IMR-90 (cell line): ENCODE measurements around the gene IMPG2. TPM values are rescaled to one million over a fixed set of nuclear protein-coding genes. Genes with fewer than 3 reads are reported as not detected.

Source experiments
- ATAC-seq: fragments of 200-7000 bp; cut with Tn5 transposase; 2 replicates; pipeline ENCODE4 v1.9.1; 2020; ENCODE audit warnings: low read depth, mild to moderate bottlenecking, moderate library complexity
- BruUV-seq: library from RNA; stranded (reverse); fragments of 400-500 nt; replicated peaks from 2 replicates; lab custom pipeline; 2021; lab: Mats Ljungman, UMichigan
- CTCF ChIA-PET: fragments of 300-600 bp; formaldehyde crosslinking; extraction: SDS; loops from one replicate; lab custom pipeline; 2021; ENCODE audit warnings: antibody characterized with exemption; lab: Yijun Ruan, JAX
- POLR2A ChIA-PET: fragments of 300-600 bp; sonication (Branson Sonifier 250); formaldehyde crosslinking; loops from one replicate; lab custom pipeline; 2022; ENCODE audit warnings: antibody characterized with exemption; ENCODE audit not compliant: unreplicated experiment; lab: Charles Lee
- DNase-seq: peaks from one replicate; pipeline ENCODE4 v3.0.0; 2013
- H2AFZ ChIP-seq: replicated peaks from 2 replicates; pipeline ENCODE3; 2013; ENCODE audit warnings: low read length, mild to moderate bottlenecking; ENCODE audit not compliant: poor library complexity
- H2AK5ac ChIP-seq: 2 replicates; pipeline ENCODE4 v1.6.1; 2013; ENCODE audit warnings: low read depth, low read length, inconsistent platforms
- H2AK9ac ChIP-seq: replicated peaks from 2 replicates; pipeline ENCODE3; 2013; ENCODE audit warnings: mild to moderate bottlenecking, low read depth, low read length, moderate library complexity; ENCODE audit not compliant: poor library complexity
- H2BK120ac ChIP-seq: 2 replicates; pipeline ENCODE4 v1.6.1; 2013; ENCODE audit warnings: low read depth, low read length, inconsistent platforms
- H2BK15ac ChIP-seq: 3 replicates; pipeline ENCODE4 v1.6.1; 2013; ENCODE audit warnings: low read depth, low read length, inconsistent platforms
- H2BK20ac ChIP-seq: 2 replicates; pipeline ENCODE4 v1.6.1; 2013; ENCODE audit warnings: low read depth, mild to moderate bottlenecking, inconsistent platforms, low read length, moderate library complexity
- H2BK5ac ChIP-seq: 2 replicates; pipeline ENCODE4 v1.6.1; 2013; ENCODE audit warnings: mild to moderate bottlenecking, low read depth, low read length, inconsistent platforms; ENCODE audit not compliant: poor library complexity, severe bottlenecking
- H3K14ac ChIP-seq: replicated peaks from 2 replicates; pipeline ENCODE4 v1.6.1; 2013; ENCODE audit warnings: low read depth, low read length, inconsistent platforms
- H3K18ac ChIP-seq: 2 replicates; pipeline ENCODE4 v1.6.1; 2013; ENCODE audit warnings: low read depth, low read length, control low read depth
- H3K23ac ChIP-seq: 2 replicates; pipeline ENCODE4 v1.6.1; 2013; ENCODE audit warnings: low read depth, low read length, inconsistent platforms
- H3K27ac ChIP-seq: 2 replicates; pipeline ENCODE4 v1.5.1; 2013; ENCODE audit warnings: mild to moderate bottlenecking, control low read depth, low read length; ENCODE audit not compliant: insufficient read depth
- H3K27me3 ChIP-seq: 2 replicates; pipeline ENCODE4 v1.6.1; 2013; ENCODE audit warnings: low read length; ENCODE audit not compliant: control insufficient read depth, insufficient read depth
- H3K36me3 ChIP-seq: 2 replicates; pipeline ENCODE4 v1.6.1; 2013; ENCODE audit warnings: low read length, mixed read lengths; ENCODE audit not compliant: control insufficient read depth, insufficient read depth
- H3K4ac ChIP-seq: 2 replicates; pipeline ENCODE4 v1.6.1; 2013; ENCODE audit warnings: low read depth, low read length, inconsistent platforms
- H3K4me1 ChIP-seq: 2 replicates; pipeline ENCODE4 v1.6.1; 2013; ENCODE audit warnings: low read length, mixed read lengths; ENCODE audit not compliant: control insufficient read depth, insufficient read depth
- H3K4me2 ChIP-seq: 2 replicates; pipeline ENCODE4 v1.6.1; 2013; ENCODE audit warnings: low read depth, mild to moderate bottlenecking, control low read depth, low read length, moderate library complexity
- H3K4me3 ChIP-seq: 2 replicates; pipeline ENCODE4 v1.5.1; 2013; ENCODE audit warnings: low read depth, mild to moderate bottlenecking, control low read depth, low read length, moderate library complexity; ENCODE audit not compliant: insufficient read depth
- H3K56ac ChIP-seq: 2 replicates; pipeline ENCODE4 v1.6.1; 2013; ENCODE audit warnings: low read length, inconsistent platforms; ENCODE audit not compliant: insufficient read depth; ENCODE audit errors: extremely low read depth
- H3K79me1 ChIP-seq, 2 experiments: 2 replicates each; pipeline ENCODE4 v1.6.1; 2013; ENCODE audit warnings: low read length in 2 of 2, inconsistent platforms in 1 of 2, low read depth in 1 of 2
- H3K9ac ChIP-seq: 2 replicates; pipeline ENCODE4 v1.6.1; 2013; ENCODE audit warnings: low read depth, low read length, control low read depth
- H3K9me1 ChIP-seq: 2 replicates; pipeline ENCODE4 v1.6.1; 2013; ENCODE audit warnings: low read length, inconsistent platforms; ENCODE audit not compliant: insufficient read depth
- H3K9me3 ChIP-seq: 2 replicates; pipeline ENCODE4 v1.6.1; 2013; ENCODE audit warnings: low read length; ENCODE audit not compliant: control insufficient read depth, insufficient read depth
- H4K20me1 ChIP-seq: 2 replicates; pipeline ENCODE4 v1.6.1; 2013; ENCODE audit warnings: low read length, inconsistent platforms; ENCODE audit not compliant: insufficient read depth
- H4K5ac ChIP-seq: 2 replicates; pipeline ENCODE4 v1.6.1; 2013; ENCODE audit warnings: mild to moderate bottlenecking, low read depth, low read length, control low read depth
- H4K8ac ChIP-seq, 2 experiments: 2 replicates each; pipeline ENCODE4 v1.6.1; 2013; ENCODE audit warnings: low read depth in 2 of 2, low read length in 2 of 2, control low read depth in 1 of 2, inconsistent platforms in 1 of 2
- H4K91ac ChIP-seq: 2 replicates; pipeline ENCODE4 v1.6.1; 2013; ENCODE audit warnings: low read depth, low read length, inconsistent platforms; ENCODE audit not compliant: insufficient read depth
- BHLHE40 ChIP-seq: fragments of 150-350 bp; IDR thresholded peaks from 2 replicates; pipeline ENCODE4 v1.6.1; 2016; ENCODE audit warnings: mild to moderate bottlenecking, low read depth, low read length
- CEBPB ChIP-seq: IDR thresholded peaks from 2 replicates; pipeline ENCODE4 v1.6.1; 2012; ENCODE audit warnings: low read depth, low read length, improper control_type of control experiment
- CHD1 ChIP-seq: IDR thresholded peaks from 2 replicates; pipeline ENCODE4 v1.6.1; 2012; ENCODE audit warnings: low read depth, low read length, improper control_type of control experiment
- CTCF ChIP-seq: conservative IDR thresholded peaks from 2 replicates; pipeline ENCODE4 v1.5.1; 2012; ENCODE audit warnings: mild to moderate bottlenecking, low read depth, low read length, improper control_type of control experiment
- ELK1 ChIP-seq: fragments of 150-350 bp; IDR thresholded peaks from 2 replicates; pipeline ENCODE4 v1.6.1; 2016; ENCODE audit warnings: low read depth, mild to moderate bottlenecking, low read length, moderate library complexity, borderline replicate concordance
- MAFK ChIP-seq: IDR thresholded peaks from 2 replicates; pipeline ENCODE4 v1.6.1; 2012; ENCODE audit warnings: low read depth, low read length, improper control_type of control experiment
- MAZ ChIP-seq: IDR thresholded peaks from 2 replicates; pipeline ENCODE4 v1.6.1; 2012; ENCODE audit warnings: low read depth, mild to moderate bottlenecking, low read length, improper control_type of control experiment, moderate library complexity, borderline replicate concordance
- NFE2L2 ChIP-seq: fragments of 150-350 bp; IDR thresholded peaks from 2 replicates; pipeline ENCODE4 v1.6.1; 2016; ENCODE audit warnings: low read depth, mild to moderate bottlenecking, low read length
- POLR2A ChIP-seq: IDR thresholded peaks from 2 replicates; pipeline ENCODE4 v1.6.1; 2012; ENCODE audit warnings: mild to moderate bottlenecking, low read depth, low read length
- RAD21 ChIP-seq: IDR thresholded peaks from 2 replicates; pipeline ENCODE4 v1.6.1; 2012; ENCODE audit warnings: low read length, improper control_type of control experiment
- RFX5 ChIP-seq: IDR thresholded peaks from 2 replicates; pipeline ENCODE4 v1.8.0; 2012; ENCODE audit warnings: low read depth, mild to moderate bottlenecking, low read length, moderate library complexity
- SMC3 ChIP-seq: fragments of 150-350 bp; IDR thresholded peaks from 2 replicates; pipeline ENCODE4 v1.6.1; 2016; ENCODE audit warnings: low read depth, mild to moderate bottlenecking, antibody characterized with exemption, low read length, moderate library complexity
- WGBS, 2 experiments: methylation state at CpG; one replicate each; pipeline versions ENCODE4 v1.1.5 to v1.1.7; 2013; ENCODE audit warnings: missing lambda C conversion rate in 2 of 2; ENCODE audit not compliant: insufficient read length in 1 of 2; ENCODE audit errors: extremely low coverage in 2 of 2; 5-methylcytosine and 5-hydroxymethylcytosine counted together
- dilution Hi-C: fragments of 300-500 bp; cut with HindIII; formaldehyde crosslinking; loops from one replicate; pipeline ENCODE4 v1.14.3; 2018; ENCODE audit warnings: low sequenced_read_pairs; ENCODE audit not compliant: unreplicated experiment
- in situ Hi-C: fragments of 300-500 bp; cut with MboI; formaldehyde crosslinking; loops from 3 replicates; pipeline ENCODE4 v1.14.3; 2019; ENCODE audit warnings: low sequenced_read_pairs, inconsistent platforms, mixed read lengths
- intact Hi-C: fragments of 100-400 bp; cut with micrococcal nuclease; formaldehyde crosslinking; loops from 2 replicates; pipeline ENCODE4 v1.10.0; 2022
- polyA plus RNA-seq, 3 experiments: library from polyadenylated mRNA; depleted of rRNA; stranded (reverse); fragments of >200 nt; gene quantifications; 2 replicates each; pipeline ENCODE4 v1.2.3, GENCODE V29; 2012; ENCODE audit warnings: low replicate concordance in 1 of 3
- total RNA-seq: library from RNA; depleted of rRNA; stranded (reverse); fragments of >200 nt; gene quantifications from 2 replicates; pipeline ENCODE4 v1.2.3, GENCODE V29; 2012

Gene IMPG2
- total and polyA plus RNA-seq, 2 of the 4 experiments (the other 2 are of a cell fraction), result 0.10 to 0.18 TPM

GRCh38 chr3:101312545-101312944, 7.8 kb downstream of the IMPG2 start:
- no peaks in the 10 kb centered on the region for H3K79me1 ChIP-seq
- H2BK15ac ChIP-seq, result no peak overlapping the region
- no peak overlapping the region for H4K91ac ChIP-seq
- intact Hi-C loops, result no loop called here
- no peak overlapping the region for H2BK5ac ChIP-seq
- no peak overlapping the region for H3K4ac ChIP-seq
- no peak overlapping the region for H2BK20ac ChIP-seq
- H3K27ac ChIP-seq, result no peak overlapping the region
- no peak overlapping the region for H3K9ac ChIP-seq
- H2AK5ac ChIP-seq, result no peak overlapping the region
- ChIA-PET CTCF (no interaction called here), POLR2A (no interaction called here)
- H2BK120ac ChIP-seq, result no peak overlapping the region
- no peak for DNase-seq
- H3K14ac ChIP-seq, result no peak overlapping the region
- H4K20me1 ChIP-seq, result no peaks in the 10 kb centered on the region
- ATAC-seq, result no peak
- no peak overlapping the region for H2AFZ ChIP-seq
- no CpG with 5 or more reads among the region's 2 CpGs for WGBS, 2 experiments
- no peak overlapping the region for H3K23ac ChIP-seq
- H3K27me3 ChIP-seq, result no peaks in the 10 kb centered on the region
- H3K4me2 ChIP-seq, result no peak overlapping the region
- no peak overlapping the region for H4K5ac ChIP-seq
- H3K56ac ChIP-seq, result no peak overlapping the region
- no peak overlapping the region for H2AK9ac ChIP-seq
- no TSS peak for BruUV-seq
- in situ Hi-C loops, result no loop called here
- TF ChIP-seq MAZ (no peak), SMC3 (no peak), CHD1 (no peak), NFE2L2 (no peak), ELK1 (no peak), MAFK (no peak), POLR2A (no peak), RAD21 (no peak), CTCF (no peak), BHLHE40 (no peak), CEBPB (no peak), RFX5 (no peak)
- no peaks in the 10 kb centered on the region for H3K9me1 ChIP-seq
- no peaks in the 10 kb centered on the region for H3K36me3 ChIP-seq
- H3K18ac ChIP-seq, result no peak overlapping the region
- H3K4me3 ChIP-seq, result no peak overlapping the region
- no peak overlapping the region for H4K8ac ChIP-seq
- dilution Hi-C loops, result no loop called here
- H3K9me3 ChIP-seq, result peaks cover 12% of the 10 kb centered on the region
- 0 out of 2 replicates have a peak, but pooled peaks cover 2% of the 10 kb centered on the region for H3K4me1 ChIP-seq
